Bone marrow (tissue), 2 donors: Measurements from ENCODE around the gene ADAMTS4.

Experiments
- DNase-seq, 2 donors: peaks; one replicate each; lab custom pipeline; 2025; lab: John Stamatoyannopoulos, UW

Gene ADAMTS4

GRCh38 chr1:161196111-161196510 lies 2.7 kb downstream of the ADAMTS4 start:
- DNase-seq = no peak

DNA sequence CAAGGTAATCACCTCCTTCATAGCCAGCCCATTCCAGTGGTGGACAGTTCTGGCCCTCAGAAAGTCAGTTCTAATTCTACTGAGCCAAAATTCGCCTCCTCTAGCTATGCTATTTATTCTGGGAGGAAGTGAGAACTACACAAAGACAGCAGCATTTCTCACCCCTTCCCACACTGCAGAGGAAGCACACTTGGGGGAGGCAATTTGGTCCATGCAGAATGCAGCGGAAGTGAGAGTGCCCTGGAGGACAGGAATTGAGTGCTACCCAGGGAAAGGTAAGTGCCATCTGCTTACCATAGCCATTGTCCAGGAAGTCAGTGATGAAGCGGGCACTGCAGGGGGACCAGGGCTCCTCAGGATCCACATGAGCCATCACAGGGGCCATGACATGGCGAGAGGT lies 3.7 kb downstream of the ADAMTS4 start:
- DNase-seq = peak in 1 of 2 donors; percentile 10

GRCh38 chr1:161193561-161194235 lies 5.2 kb downstream of the ADAMTS4 start:
- DNase-seq = no peak

DNA sequence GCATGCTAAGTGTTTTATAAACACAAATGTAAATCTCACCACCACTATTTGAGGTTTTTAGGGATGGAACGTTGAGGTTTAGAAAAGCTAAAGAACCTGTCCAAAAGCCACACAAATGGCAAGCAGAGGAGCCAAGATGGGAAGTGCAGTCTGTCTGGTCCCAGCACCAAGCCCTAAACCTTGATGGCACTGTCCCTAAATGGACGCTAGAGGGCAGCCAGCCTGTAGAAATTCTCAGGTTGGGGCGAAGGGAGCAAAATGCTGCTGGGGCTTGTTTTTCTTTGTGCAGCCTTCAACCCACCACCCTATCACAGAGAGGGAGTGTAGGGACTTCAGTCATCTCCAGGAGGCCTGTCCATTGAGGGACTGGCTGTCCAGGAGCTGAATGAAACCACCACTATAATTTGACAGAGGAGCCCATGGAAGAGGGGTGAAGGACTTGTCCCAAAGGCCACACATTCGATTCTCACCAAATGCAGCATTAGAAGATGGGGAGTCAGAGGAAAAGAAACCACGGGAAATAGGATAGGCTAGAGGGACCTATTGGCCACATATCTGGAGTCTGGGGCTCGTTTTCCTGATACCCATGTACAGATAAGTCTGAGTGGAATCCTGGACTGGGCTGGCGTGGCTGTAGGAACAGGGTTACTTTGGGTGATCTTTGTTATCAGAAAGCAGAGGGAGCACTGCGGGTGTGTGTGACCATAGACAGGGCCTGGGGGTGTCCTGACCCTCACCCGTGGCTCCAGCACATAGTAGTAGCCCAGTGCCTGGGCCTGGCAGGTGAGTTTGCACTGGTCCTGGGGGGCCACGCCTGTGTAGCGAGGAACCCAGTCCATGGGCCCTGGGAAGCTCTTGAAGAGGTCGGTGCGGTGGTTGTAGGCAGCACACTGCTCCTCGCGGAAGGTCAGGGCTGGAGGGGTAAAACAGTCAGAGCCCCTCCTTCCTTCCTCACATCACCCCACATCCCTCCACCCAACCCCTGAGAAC lies 6.1 kb downstream of the ADAMTS4 start:
- peak; percentile 22 to 77 for DNase-seq

DNA sequence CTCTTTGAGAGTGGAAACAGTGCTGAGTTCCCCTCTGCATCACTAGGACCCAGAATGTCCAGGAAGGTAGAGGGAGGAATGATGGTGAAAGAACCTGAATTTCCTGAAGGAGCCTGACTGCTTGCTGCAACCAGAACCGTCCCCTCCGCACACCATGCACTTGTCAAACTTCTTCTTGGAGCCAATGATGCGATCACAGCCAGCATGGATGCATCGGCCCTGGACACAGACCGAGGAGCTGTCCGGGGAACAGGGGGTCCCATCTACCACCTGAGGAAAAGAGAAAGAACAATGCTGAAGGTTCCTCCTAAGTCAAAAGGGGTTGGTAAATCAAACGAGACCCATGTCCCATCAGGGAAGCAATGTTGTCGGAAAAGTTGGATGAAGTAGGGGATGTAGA lies 6.9 kb downstream of the ADAMTS4 start:
- no peak for DNase-seq

- no peak for DNase-seq
Observed at GRCh38 chr1:161190962-161191521, 7.8 kb downstream of the ADAMTS4 start.

GRCh38 chr1:161189036-161189435 lies 9.8 kb downstream of the ADAMTS4 start:
- no peak for DNase-seq

DNA sequence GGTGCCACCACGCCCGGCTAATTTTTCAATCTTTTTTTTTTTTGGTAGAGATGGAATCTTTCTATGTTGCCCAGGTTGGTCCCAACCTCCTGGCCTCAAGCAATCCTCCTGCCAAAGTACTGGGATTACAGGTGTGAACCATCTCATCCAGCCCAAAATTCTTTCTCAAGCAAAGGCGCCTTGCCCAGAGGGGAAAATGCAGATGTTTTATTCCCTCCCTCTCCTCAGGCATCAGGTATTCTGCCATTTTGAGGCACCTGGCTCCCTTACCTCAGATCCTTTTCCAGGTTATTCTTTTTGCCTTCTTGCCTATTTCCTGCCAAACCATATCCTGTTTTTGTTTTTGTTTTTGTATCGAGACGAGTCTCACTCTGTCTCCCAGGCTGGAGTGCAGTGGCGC lies 10.5 kb downstream of the ADAMTS4 start:
- no peak for DNase-seq

DNA sequence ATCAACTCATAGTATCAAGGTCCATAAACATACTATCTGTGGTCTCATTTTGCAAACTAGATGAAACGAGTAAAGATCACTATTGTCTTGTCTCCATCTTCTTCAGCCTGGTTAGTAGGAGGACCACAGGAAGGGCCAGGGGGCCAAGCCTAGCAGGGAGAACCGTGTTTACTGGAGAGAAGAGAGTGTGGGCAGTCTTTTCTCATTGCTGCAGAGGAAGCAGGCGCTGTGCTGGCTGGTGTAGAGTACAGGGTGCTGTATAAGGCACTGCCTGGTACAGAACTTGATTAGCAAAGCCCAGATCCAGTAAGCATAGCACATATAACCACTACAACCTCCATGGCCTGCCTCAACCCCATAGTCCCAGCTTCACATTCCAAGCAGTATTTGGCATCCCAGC lies 11.5 kb downstream of the ADAMTS4 start:
- DNase-seq = no peak

GRCh38 chr1:161185732-161186311 lies 13.0 kb downstream of the ADAMTS4 start:
- DNase-seq = peak; percentile 15 to 47

GRCh38 chr1:161185282-161185682 lies 13.6 kb downstream of the ADAMTS4 start:
- peak; percentile 23 to 99 for DNase-seq

DNA sequence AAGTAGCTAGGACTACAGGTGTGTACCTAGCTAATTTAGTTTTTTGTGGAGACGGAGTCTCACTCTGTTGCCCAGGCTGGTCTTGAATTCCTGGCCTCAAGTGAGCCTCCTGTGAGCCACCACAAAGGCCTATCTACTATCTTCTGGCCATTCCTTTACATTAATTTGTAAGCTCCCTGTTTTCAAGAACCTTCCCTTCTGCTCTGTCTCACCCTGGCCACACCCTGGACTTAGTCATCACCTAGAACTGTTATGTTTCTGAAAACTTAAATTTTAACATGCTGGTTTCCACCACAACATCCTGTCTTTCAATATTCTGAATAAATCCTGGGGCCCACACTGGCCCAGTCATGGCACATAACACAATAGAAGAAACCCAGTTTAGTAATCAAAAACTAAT lies 16.6 kb downstream of the ADAMTS4 start:
- DNase-seq = peak in 1 of 2 donors; percentile 75

GRCh38 chr1:161180639-161181038 lies 18.2 kb downstream of the ADAMTS4 start:
- DNase-seq = peak in 1 of 2 donors; percentile 35

DNA sequence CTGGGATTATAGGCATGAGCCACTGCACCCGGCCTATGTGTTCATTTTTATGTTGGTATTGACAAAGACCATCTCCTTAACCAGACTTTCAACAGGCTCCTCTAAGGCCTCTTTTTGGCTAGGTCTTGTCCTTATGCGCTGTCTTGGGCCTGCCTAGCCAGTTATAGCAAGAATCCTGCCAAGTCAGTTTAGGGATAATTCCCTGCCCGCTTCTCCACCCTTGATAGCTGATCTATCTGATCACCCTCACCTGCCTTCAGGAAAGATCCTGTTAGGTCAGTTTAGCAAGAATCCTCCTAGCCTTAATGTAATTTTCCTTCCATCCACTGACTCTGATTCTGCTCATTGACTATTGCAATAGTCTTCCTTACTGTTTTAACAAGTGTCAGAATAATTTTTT lies 19.2 kb downstream of the ADAMTS4 start:
- no peak for DNase-seq

GRCh38 chr1:161177936-161178244 lies 21.0 kb downstream of the ADAMTS4 start:
- no peak for DNase-seq

DNA sequence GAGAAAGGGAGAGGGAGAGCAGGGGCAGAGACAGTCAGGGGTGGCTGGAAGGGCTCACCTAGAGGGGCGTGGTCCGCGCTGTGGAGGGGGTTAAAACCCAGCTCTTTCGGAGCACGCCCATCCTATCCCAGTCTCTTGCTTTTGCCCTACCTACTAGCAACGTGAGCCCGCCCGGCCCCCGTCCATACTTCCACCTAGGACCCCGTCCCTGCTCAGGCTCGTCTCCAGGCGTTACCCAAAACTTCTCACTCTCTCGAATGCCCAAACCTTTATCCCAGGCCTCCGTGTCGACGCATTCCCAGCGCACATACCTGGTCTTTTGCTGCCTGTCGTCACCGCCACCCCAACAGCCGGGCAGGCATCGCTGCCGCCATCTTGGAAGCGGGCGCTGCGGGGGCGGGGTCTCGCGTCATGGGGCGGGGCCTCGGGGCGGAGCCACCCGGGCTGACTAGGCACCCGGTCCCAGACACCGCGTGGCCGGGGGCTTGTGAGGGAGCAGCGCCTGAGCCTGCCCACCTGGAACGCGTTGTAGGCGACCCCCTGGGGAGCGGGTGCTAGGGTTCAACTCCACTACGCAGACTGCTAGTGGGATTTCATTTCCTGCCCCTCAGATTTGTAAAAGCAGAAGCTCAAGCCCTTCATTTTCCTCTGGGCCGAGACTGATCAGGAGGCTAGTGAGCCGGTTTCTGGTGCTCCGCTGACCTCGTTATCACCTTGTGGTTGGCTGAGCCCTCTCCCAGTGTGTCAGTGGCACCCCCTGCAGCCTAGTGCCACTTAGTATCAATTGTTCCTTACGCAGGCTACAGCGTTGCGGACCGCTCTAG lies 21.5 kb downstream of the ADAMTS4 start, which contains the start of gene B4GALT3:
B4GALT3 (minus strand) TSS at position 396 of the 824 bp plus-strand sequence. CDS start 1,447 bp downstream, outside the sequence.
- peak; percentile 68 to 88 for DNase-seq

DNA sequence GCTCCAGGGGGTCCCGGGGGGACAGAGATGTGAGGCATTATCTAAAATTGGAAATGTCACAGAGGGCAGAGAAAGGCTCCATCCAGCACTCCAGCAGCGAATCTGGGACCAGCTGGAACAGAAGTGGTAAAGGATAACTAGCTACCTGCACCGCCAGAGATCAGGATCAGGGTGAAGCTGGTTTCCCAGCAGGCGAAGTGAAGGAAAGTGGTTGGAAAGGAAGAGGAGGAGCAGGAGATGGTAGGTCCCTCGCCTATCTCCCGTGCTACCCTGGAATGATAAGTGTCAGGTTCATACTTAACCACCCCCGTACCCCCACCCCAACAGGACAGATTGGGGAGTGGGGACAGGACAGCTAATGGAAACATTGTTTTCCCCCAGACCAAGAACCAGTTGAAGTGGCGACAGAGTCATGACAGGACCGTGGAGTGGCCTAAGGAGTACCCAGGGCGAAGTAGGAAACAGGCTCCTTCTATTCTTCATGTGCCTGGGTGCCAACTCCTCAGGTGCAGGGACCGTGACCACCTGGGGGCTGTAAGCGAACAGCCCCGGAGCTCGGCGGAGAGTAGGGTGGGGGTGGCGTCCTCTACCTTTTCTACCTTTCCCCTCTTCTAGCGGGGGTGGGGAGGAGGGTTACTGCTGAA lies 22.3 kb downstream of the ADAMTS4 start:
- no peak for DNase-seq

GRCh38 chr1:161175771-161176453 lies 22.9 kb downstream of the ADAMTS4 start:
- no peak for DNase-seq

GRCh38 chr1:161174911-161175310 lies 23.9 kb downstream of the ADAMTS4 start:
- DNase-seq = no peak

DNA sequence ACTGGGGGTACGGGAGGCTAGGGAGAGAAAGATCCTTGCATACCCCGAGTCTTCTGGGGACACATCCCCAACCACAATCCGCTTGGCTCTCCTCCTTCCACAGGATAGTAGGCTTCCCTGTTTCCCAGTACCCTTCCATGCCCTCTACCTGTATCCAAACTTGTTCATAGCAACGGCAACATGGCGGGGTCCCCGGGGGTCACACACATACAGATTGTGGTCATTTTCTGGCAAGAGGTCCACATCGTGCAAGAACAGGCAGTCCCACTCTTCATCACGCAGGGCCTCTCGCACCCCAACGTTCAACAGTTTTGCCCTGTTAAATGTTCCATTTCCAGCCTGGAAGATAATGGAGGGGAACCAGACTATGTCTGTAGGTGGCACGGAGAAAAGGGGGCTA lies 25.1 kb downstream of the ADAMTS4 start:
- DNase-seq = no peak
